Adrenal gland (tissue), 12 donors: ENCODE measurements around the gene CREBZF. TPM values are rescaled to one million over a fixed set of nuclear protein-coding genes. Genes with fewer than 3 reads are reported as not detected.

Experiments
- DNase-seq, 7 donors: peaks; one replicate each; pipeline ENCODE4 v3.0.0-alpha.2; 2019 to 2020
- H3K27ac ChIP-seq, 5 donors: fragments of 200-600 bp; sonication (generic) in 4 of 5; 1 replicate in 3 of 5; 2 replicates in 2 of 5; pipeline versions ENCODE4 v1.5.1 to v1.8.0; 2016 to 2020; ENCODE audit warnings: mild to moderate bottlenecking in 1 of 5
- H3K27me3 ChIP-seq: fragments of 200-600 bp; 2 replicates; pipeline ENCODE4 v1.8.0; 2021
- H3K36me3 ChIP-seq, 2 donors: fragments of 200-600 bp; replicated peaks in 1 of 2; 1 replicate in 1 of 2; 2 replicates in 1 of 2; pipeline versions ENCODE4 v1.5.1 to v1.8.0; 2018 to 2022
- H3K4me1 ChIP-seq, 2 donors: fragments of 200-600 bp; replicated peaks in 1 of 2; 1 replicate in 1 of 2; 2 replicates in 1 of 2; pipeline versions ENCODE4 v1.5.1 to v1.8.0; 2018 to 2021
- H3K4me3 ChIP-seq, 4 donors: fragments of 200-600 bp; sonication (generic) in 3 of 4; one replicate each; pipeline ENCODE4 v1.5.1; 2016 to 2018
- H3K9me3 ChIP-seq, 3 donors: fragments of 200-600 bp; sonication (generic) in 1 of 3; replicated peaks in 1 of 3; 1 replicate in 2 of 3; 2 replicates in 1 of 3; pipeline versions ENCODE4 v1.5.1 to v1.8.0; 2016 to 2021
- CTCF ChIP-seq, 6 experiments: fragments of 450-650 bp in 4 of 6; fragments of 200-600 bp in 2 of 6; sonication (generic) in 1 of 6; IDR thresholded peaks; 1 replicate in 5 of 6; 2 replicates in 1 of 6; pipeline versions ENCODE4 v1.5.1 to v1.8.0; 2016 to 2021; ENCODE audit warnings: antibody characterized with exemption in 6 of 6, mild to moderate bottlenecking in 2 of 6, moderate library complexity in 1 of 6
- POLR2A ChIP-seq, 2 donors: fragments of 450-650 bp; IDR thresholded peaks; one replicate each; pipeline ENCODE4 v1.6.1; 2017; ENCODE audit warnings: antibody characterized with exemption in 2 of 2, mild to moderate bottlenecking in 2 of 2, moderate library complexity in 1 of 2
- WGBS, 4 donors: extraction: QIAGEN DNeasy Blood & Tissue Kit in 2 of 4; methylation state at CpG; one replicate each; pipeline versions ENCODE4 v1.1.5 to v1.1.7; 2013 to 2017; 5-methylcytosine and 5-hydroxymethylcytosine counted together
- intact Hi-C, 2 donors: fragments of 100-400 bp; cut with DNase I; formaldehyde crosslinking; loops; one replicate each; pipeline versions ENCODE4 v1.14.1 to v1.15.0; 2022 to 2023
- polyA plus RNA-seq, 3 donors: library from polyadenylated mRNA; stranded (reverse); fragments of 200-250 nt in 2 of 3; fragments of 350-450 nt in 1 of 3; fragmentation: Illumina TruSeq in 1 of 3; extraction: RNeasy Lipid Tissue Mini Kit (QIAGEN cat#74804) in 1 of 3; gene quantifications; one replicate each; pipeline ENCODE4 v1.2.3, GENCODE V29; 2013 to 2014
- total RNA-seq, 9 donors: library from RNA; depleted of rRNA in 4 of 9; stranded (reverse); fragments of >200 nt in 4 of 9; fragments of 120-200 nt in 1 of 9; fragmentation: NEBNext Ultra II Directional in 1 of 9; extraction: Animal tissue kit (Norgen Biotek cat#: 25700) in 1 of 9; gene quantifications; one replicate each; pipeline versions ENCODE4 v1.1.0 to v1.2.4, GENCODE V29; 2013 to 2023
- donor health status: healthy with polysubstance abuse.
- donor health status: Bipolar disorder and iron deficiency.
- donor health status: DM: yes; HTN: yes; CAD: no.
- donor health status: DM: no; HTN: no; CAD: no.
- donor health status: DM: no; HTN: no; CAD: no.
- donor health status: DM: yes; HTN: yes; CAD: no.

Gene CREBZF
- total and polyA plus RNA-seq, 12 donors = 15.8 to 78.6 (median 38.2) TPM

GRCh38 chr11:85709941-85710702 lies 45.2 kb upstream of the CREBZF start:
- Histone ChIP-seq H3K9me3 (no peaks in the 10 kb centered on the region), H3K27me3 (no peaks in the 10 kb centered on the region), H3K4me3 (no peak overlapping the region), H3K4me1 (no peaks in the 10 kb centered on the region), H3K27ac (no peak overlapping the region), H3K36me3 (no peaks in the 10 kb centered on the region)
- 88 to 93% (median 92%) methylated on average over 5 of the region's 5 CpGs for WGBS, 4 donors
- no peak for DNase-seq
- TF ChIP-seq CTCF (IDR thresholded peaks at IDR 0.05) (no peak), POLR2A (IDR thresholded peaks at IDR 0.05) (no peak)
- intact Hi-C loops = no loop called here

GRCh38 chr11:85705800-85706199 lies 40.9 kb upstream of the CREBZF start:
- Histone ChIP-seq H3K4me1 (no peaks in the 10 kb centered on the region), H3K27ac (no peak overlapping the region), H3K4me3 (no peak overlapping the region), H3K9me3 (no peaks in the 10 kb centered on the region), H3K27me3 (no peaks in the 10 kb centered on the region), H3K36me3 (no peaks in the 10 kb centered on the region)
- no peak for TF ChIP-seq POLR2A (IDR thresholded peaks at IDR 0.05)
- no peak for TF ChIP-seq CTCF (IDR thresholded peaks at IDR 0.05)
- intact Hi-C loops = no loop called here
- no peak for DNase-seq

- no peaks in the 10 kb centered on the region for H3K4me1 ChIP-seq
- H3K27ac ChIP-seq = no peak overlapping the region
- WGBS, 4 donors = 94 to 99% (median 98%) methylated on average over 3 of the region's 3 CpGs
- intact Hi-C loops = no loop called here
- H3K9me3 ChIP-seq = no peaks in the 10 kb centered on the region
- no peak for TF ChIP-seq POLR2A (IDR thresholded peaks at IDR 0.05)
- no peak for TF ChIP-seq CTCF (IDR thresholded peaks at IDR 0.05)
- H3K27me3 ChIP-seq = no peaks in the 10 kb centered on the region
- no peak for DNase-seq
- H3K4me3 ChIP-seq = no peak overlapping the region
- no peaks in the 10 kb centered on the region for H3K36me3 ChIP-seq
Measured at GRCh38 chr11:85704967-85705366, 40.0 kb upstream of the CREBZF start.

DNA sequence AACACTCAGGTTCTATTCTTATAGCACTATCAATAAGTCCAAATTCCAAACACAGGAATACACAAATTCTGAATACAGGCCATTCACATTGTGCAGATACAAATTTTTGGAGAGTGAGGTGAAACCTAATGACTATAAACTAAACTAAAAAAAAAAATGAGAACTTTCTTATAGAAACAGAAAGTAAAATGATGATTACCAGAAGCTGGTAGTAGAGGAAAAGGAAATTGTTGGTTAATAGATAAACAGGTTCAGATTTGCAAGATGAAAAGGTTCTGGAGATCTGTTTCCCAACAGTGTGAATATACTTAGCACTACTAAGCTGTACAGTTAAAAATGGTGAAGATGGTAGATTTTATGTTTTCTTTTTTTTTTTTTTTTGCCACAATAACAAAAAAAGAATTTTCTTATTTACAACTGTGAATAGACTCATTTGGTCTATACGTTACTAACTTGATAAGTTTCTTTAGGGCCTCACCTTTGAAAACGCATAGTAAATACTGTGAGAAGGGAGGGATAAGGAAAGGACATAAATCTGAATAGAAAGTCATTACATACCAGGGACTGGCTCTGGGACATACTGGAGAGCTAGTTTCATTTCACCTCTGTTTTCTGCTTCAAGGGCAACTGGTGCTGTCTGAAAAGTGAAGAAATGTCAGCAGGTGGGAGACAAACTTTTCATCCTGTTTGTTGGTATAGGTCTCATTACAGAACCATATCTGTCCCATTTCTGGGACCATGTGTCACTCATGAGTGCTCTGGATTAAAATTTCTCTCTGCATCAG lies 35.2 kb upstream of the CREBZF start:
- intact Hi-C loops = loop anchor here in 1 of 2 donors (10.0 kb wide), 1 partner anchor 115 kb away; the partner anchor contains the start of gene SYTL2
- no peaks in the 10 kb centered on the region for H3K36me3 ChIP-seq
- no peak overlapping the region for H3K4me3 ChIP-seq
- TF ChIP-seq POLR2A (IDR thresholded peaks at IDR 0.05) (no peak), CTCF (IDR thresholded peaks at IDR 0.05) (no peak)
- no peaks in the 10 kb centered on the region for H3K9me3 ChIP-seq
- no peak for DNase-seq
- H3K27ac ChIP-seq = no peak overlapping the region
- 77 to 92% (median 81%) methylated on average over 2 of the region's 2 CpGs for WGBS, 4 donors
- no peaks in the 10 kb centered on the region for H3K4me1 ChIP-seq
- H3K27me3 ChIP-seq = no peaks in the 10 kb centered on the region
